A673 (cell line): Measurements from ENCODE around the gene PDGFRB.

ENCODE experiments used
- EZH2 ChIP-seq: fragments of 200-600 bp; sonication (generic); IDR thresholded peaks from 2 replicates; pipeline ENCODE4 v1.6.1; 2017; ENCODE audit warnings: borderline replicate concordance, low read depth, mild to moderate bottlenecking, mixed read lengths, antibody characterized with exemption, low read length; ENCODE audit not compliant: poor library complexity, severe bottlenecking
- TF ChIP-seq, protein P1 (sequence below): fragments of 300-800, 200-600 bp; sonication (generic); conservative IDR thresholded peaks from 2 replicates; pipeline ENCODE4 v1.5.1; 2017; ENCODE audit warnings: low read depth, mild to moderate bottlenecking, antibody characterized with exemption, low read length, moderate library complexity, mixed read lengths

DNA sequence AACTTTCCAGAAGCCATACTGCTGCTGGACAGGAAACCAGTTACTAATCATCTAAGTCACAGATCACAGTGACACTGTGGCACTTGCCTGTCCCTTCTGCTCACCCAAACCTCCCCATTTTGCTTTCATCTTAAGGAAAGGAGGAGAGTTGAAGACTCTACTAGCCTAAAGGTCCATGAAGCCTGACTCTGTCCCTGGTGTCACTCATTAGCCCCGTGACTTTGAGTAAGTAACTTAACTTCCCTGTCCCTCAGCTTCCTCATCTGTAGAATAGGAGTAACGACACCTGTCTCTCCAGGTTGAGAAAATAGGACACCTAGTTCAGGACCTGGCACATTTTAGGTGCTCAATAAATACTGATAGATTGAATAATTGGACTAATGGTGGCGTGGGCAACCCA lies 33.7 kb upstream of the PDGFRB start:
- TF ChIP-seq EZH2: peak; percentile 17
- TF ChIP-seq, protein P1, sequence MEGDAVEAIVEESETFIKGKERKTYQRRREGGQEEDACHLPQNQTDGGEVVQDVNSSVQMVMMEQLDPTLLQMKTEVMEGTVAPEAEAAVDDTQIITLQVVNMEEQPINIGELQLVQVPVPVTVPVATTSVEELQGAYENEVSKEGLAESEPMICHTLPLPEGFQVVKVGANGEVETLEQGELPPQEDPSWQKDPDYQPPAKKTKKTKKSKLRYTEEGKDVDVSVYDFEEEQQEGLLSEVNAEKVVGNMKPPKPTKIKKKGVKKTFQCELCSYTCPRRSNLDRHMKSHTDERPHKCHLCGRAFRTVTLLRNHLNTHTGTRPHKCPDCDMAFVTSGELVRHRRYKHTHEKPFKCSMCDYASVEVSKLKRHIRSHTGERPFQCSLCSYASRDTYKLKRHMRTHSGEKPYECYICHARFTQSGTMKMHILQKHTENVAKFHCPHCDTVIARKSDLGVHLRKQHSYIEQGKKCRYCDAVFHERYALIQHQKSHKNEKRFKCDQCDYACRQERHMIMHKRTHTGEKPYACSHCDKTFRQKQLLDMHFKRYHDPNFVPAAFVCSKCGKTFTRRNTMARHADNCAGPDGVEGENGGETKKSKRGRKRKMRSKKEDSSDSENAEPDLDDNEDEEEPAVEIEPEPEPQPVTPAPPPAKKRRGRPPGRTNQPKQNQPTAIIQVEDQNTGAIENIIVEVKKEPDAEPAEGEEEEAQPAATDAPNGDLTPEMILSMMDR: no peak
